ENCODE results near the gene PHOSPHO1.
"Not testable (repeated sequence)": the region's sequence is repeated elsewhere in the genome, so short reads cannot be mapped to it uniquely, and the experiment has no call there.

GRCh38 chr17:49275981-49276380, 45.4 kb upstream of the PHOSPHO1 start:
- TF ChIP-seq POLR2A (IDR thresholded peaks at IDR 0.05; ENCODE audit: low read length); GATA1 (IDR thresholded peaks at IDR 0.05; ENCODE audit: low read depth, low read length): not testable (repeated sequence)
